ENCODE measurements around the gene ATP2A1. TPM values are rescaled to one million over a fixed set of nuclear protein-coding genes. Genes with fewer than 3 reads are reported as not detected.

Gene ATP2A1
- total and polyA plus RNA-seq, 2 of the 4 experiments (the other 2 are of a cell fraction): under 0.01 to 0.63 TPM

DNA sequence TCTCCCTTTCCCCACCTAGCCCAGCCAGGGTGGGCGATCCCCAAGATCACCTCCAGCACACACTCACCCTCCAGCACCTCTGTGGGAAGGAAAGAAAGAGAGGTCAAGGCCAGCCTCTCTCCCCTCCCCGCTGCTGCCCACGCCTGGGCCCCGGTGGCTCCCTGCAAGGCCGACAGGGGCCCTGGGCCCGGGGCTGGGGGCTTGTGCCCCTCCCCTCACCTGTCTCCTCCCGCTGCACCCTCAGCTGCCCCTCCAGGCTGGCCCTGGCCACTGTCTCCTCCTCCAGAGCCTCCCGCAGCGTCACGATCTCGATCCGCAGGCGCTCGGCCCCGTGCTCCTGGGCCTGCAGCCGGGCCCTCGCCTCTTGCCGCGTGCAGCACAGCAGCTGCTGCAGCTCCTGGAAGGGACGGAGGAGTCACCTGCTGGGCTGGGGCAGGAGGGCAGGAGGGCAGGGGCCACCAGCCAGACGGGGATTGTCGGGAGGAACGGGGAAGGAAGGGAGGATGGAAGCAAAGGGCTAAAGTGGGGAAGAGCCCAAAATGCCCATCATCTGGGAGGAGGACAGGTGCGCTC, 27.6 kb downstream of the ATP2A1 start:
- ATAC-seq (ENCODE audit: low read depth) (no peak), DNase-seq (no peak)
- Histone ChIP-seq H2BK20ac (ENCODE audit: low read depth, low read length) (no peak overlapping the region), H4K20me1 (ENCODE audit: insufficient read depth, low read length) (no peaks in the 10 kb centered on the region), H2BK120ac (ENCODE audit: low read depth, low read length) (no peak overlapping the region), H2AK5ac (ENCODE audit: low read depth, low read length) (no peak overlapping the region), H3K79me1 (ENCODE audit: low read depth in 1 of 2, low read length in 2 of 2) (no peaks in the 10 kb centered on the region), H3K14ac (replicated peaks; ENCODE audit: low read depth, low read length) (no peak overlapping the region), H3K27ac (ENCODE audit: insufficient read depth, low read length) (no peak overlapping the region), H3K27me3 (ENCODE audit: control insufficient read depth, insufficient read depth, low read length) (no peaks in the 10 kb centered on the region), H2AK9ac (replicated peaks; ENCODE audit: low read depth, low read length, poor library complexity) (no peak overlapping the region), H3K23ac (ENCODE audit: low read depth, low read length) (no peak overlapping the region), H3K4me1 (ENCODE audit: control insufficient read depth, insufficient read depth, low read length) (no peaks in the 10 kb centered on the region), H3K36me3 (ENCODE audit: control insufficient read depth, insufficient read depth, low read length) (peaks cover 18% of the 10 kb centered on the region), H3K9me1 (ENCODE audit: insufficient read depth, low read length) (no peaks in the 10 kb centered on the region), H4K8ac (ENCODE audit: low read depth in 2 of 2, low read length in 2 of 2) (no peak overlapping the region), H3K56ac (ENCODE audit: extremely low read depth, insufficient read depth, low read length) (no peak overlapping the region), H3K4me2 (ENCODE audit: low read depth, low read length) (no peak overlapping the region), H2AFZ (replicated peaks; ENCODE audit: low read length, poor library complexity) (no peak overlapping the region), H2BK5ac (ENCODE audit: low read depth, low read length, poor library complexity, severe bottlenecking) (no peak overlapping the region), H4K5ac (ENCODE audit: low read depth, low read length) (no peak overlapping the region), H3K4me3 (ENCODE audit: insufficient read depth, low read depth, low read length) (no peak overlapping the region), H2BK15ac (ENCODE audit: low read depth, low read length) (no peak overlapping the region), H4K91ac (ENCODE audit: insufficient read depth, low read depth, low read length) (no peak overlapping the region), H3K9ac (ENCODE audit: low read depth, low read length) (no peak overlapping the region), H3K18ac (ENCODE audit: low read depth, low read length) (no peak overlapping the region), H3K4ac (ENCODE audit: low read depth, low read length) (no peak overlapping the region), H3K9me3 (ENCODE audit: control insufficient read depth, insufficient read depth, low read length) (no peaks in the 10 kb centered on the region)
- ChIA-PET POLR2A (ENCODE audit: unreplicated experiment) (no interaction called here), CTCF (interaction anchor here (2.1 kb wide), 1 partner anchor 40 kb away, joined by 5 read pairs; no protein-coding TSS in a partner anchor)
- dilution Hi-C loops (cut with HindIII; ENCODE audit: low sequenced_read_pairs, unreplicated experiment) (no loop called here), intact Hi-C loops (cut with micrococcal nuclease) (no loop called here), in situ Hi-C loops (cut with MboI; ENCODE audit: low sequenced_read_pairs) (no loop called here)
- BruUV-seq (replicated peaks): no TSS peak
- 68% methylated on average over 6 of the region's 24 CpGs; no CpG with 5 or more reads in 1 of the 2 experiments for WGBS, 2 experiments (ENCODE audit: extremely low coverage in 2 of 2, insufficient read length in 1 of 2)
- TF ChIP-seq SMC3 (IDR thresholded peaks at IDR 0.05; ENCODE audit: low read depth, low read length) (no peak), RCOR1 (IDR thresholded peaks at IDR 0.05; ENCODE audit: insufficient replicate concordance, low read length) (no peak)
- TF ChIP-seq, protein P1, sequence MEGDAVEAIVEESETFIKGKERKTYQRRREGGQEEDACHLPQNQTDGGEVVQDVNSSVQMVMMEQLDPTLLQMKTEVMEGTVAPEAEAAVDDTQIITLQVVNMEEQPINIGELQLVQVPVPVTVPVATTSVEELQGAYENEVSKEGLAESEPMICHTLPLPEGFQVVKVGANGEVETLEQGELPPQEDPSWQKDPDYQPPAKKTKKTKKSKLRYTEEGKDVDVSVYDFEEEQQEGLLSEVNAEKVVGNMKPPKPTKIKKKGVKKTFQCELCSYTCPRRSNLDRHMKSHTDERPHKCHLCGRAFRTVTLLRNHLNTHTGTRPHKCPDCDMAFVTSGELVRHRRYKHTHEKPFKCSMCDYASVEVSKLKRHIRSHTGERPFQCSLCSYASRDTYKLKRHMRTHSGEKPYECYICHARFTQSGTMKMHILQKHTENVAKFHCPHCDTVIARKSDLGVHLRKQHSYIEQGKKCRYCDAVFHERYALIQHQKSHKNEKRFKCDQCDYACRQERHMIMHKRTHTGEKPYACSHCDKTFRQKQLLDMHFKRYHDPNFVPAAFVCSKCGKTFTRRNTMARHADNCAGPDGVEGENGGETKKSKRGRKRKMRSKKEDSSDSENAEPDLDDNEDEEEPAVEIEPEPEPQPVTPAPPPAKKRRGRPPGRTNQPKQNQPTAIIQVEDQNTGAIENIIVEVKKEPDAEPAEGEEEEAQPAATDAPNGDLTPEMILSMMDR (conservative IDR thresholded peaks at IDR 0.05; ENCODE audit: low read depth, low read length): no peak
